AG04449 (cell line): Measurements from ENCODE around the gene FLT3.

Source experiments
- CTCF ChIA-PET: fragments of 350-600 bp; formaldehyde crosslinking; extraction: SDS; loops from one replicate; lab custom pipeline; 2021; ENCODE audit warnings: antibody characterized with exemption; lab: Yijun Ruan, JAX
- POLR2A ChIA-PET: fragments of 400-600, 350-600 bp; formaldehyde crosslinking; extraction: SDS; loops from one replicate; lab custom pipeline; 2020; ENCODE audit warnings: antibody characterized with exemption, inconsistent platforms; lab: Yijun Ruan, JAX
- DNase-seq: peaks from one replicate; pipeline ENCODE4 v3.0.0-alpha.2; 2010; ENCODE audit warnings: low read depth, low spot score
- H3K4me3 ChIP-seq: 2 replicates; pipeline ENCODE4 v1.5.1; 2011; ENCODE audit warnings: low read depth, mild to moderate bottlenecking, control low read depth, low read length
- TF ChIP-seq, protein P1 (sequence below): IDR thresholded peaks from one replicate; pipeline ENCODE4 v1.5.1; 2011; ENCODE audit warnings: mild to moderate bottlenecking, moderate library complexity, low read length, control low read depth, inconsistent platforms; ENCODE audit not compliant: insufficient read depth; ENCODE audit errors: missing control alignments

Gene FLT3

DNA sequence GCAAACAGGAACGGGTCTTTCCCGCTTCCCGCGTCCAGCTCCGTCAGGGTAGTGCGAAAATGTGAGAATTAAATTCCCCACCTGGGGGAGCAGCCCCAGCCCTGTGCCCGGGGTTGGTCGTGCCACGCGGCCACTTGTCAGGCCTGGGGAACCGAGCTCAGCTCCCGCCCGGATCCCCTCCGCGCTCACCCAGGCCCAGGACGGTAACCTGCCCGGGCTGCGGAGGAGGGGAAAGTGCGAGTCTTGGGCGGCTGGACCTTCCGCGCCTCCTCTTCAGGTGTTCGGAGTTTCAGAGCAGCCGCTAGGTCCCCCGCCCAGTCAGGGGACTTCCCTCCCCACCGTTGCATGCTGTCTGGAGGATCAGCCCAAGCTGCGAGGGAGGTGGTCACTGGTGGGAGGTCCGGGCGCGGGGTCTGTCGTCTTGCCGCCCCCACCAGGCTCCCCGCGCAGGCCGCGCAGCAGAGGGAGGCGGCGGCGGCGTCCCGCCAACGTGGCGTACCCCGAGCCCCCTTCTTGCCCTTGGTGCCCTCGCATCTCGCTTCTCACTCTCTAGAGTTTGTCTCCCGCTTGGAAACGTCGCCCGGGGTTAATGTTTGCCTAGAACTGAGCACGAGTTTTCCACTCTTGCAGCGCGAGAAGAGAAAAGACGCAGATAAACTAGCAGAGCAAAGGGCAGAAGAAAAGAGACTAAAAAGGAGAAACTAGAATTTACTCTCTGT is 119.9 kb downstream of the FLT3 start:
- no peak for DNase-seq
- TF ChIP-seq, protein P1, sequence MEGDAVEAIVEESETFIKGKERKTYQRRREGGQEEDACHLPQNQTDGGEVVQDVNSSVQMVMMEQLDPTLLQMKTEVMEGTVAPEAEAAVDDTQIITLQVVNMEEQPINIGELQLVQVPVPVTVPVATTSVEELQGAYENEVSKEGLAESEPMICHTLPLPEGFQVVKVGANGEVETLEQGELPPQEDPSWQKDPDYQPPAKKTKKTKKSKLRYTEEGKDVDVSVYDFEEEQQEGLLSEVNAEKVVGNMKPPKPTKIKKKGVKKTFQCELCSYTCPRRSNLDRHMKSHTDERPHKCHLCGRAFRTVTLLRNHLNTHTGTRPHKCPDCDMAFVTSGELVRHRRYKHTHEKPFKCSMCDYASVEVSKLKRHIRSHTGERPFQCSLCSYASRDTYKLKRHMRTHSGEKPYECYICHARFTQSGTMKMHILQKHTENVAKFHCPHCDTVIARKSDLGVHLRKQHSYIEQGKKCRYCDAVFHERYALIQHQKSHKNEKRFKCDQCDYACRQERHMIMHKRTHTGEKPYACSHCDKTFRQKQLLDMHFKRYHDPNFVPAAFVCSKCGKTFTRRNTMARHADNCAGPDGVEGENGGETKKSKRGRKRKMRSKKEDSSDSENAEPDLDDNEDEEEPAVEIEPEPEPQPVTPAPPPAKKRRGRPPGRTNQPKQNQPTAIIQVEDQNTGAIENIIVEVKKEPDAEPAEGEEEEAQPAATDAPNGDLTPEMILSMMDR, result no peak
- H3K4me3 ChIP-seq, result no peak overlapping the region
- ChIA-PET POLR2A (no interaction called here), CTCF (interaction anchor here (0.6 to 13.3 kb wide), 8 partner anchors 9 to 994 kb away, joined by 3 to 321 read pairs (median 4); no protein-coding TSS in a partner anchor)

GRCh38 chr13:27979765-27980279 is 120.6 kb downstream of the FLT3 start:
- ChIA-PET POLR2A (no interaction called here), CTCF (interaction anchor here (0.7 to 13.3 kb wide), 4 partner anchors 151 to 994 kb away, joined by 3 to 321 read pairs (median 154); no protein-coding TSS in a partner anchor)
- TF ChIP-seq, protein P1, result no peak
- H3K4me3 ChIP-seq, result no peak overlapping the region
- DNase-seq, result no peak

DNA sequence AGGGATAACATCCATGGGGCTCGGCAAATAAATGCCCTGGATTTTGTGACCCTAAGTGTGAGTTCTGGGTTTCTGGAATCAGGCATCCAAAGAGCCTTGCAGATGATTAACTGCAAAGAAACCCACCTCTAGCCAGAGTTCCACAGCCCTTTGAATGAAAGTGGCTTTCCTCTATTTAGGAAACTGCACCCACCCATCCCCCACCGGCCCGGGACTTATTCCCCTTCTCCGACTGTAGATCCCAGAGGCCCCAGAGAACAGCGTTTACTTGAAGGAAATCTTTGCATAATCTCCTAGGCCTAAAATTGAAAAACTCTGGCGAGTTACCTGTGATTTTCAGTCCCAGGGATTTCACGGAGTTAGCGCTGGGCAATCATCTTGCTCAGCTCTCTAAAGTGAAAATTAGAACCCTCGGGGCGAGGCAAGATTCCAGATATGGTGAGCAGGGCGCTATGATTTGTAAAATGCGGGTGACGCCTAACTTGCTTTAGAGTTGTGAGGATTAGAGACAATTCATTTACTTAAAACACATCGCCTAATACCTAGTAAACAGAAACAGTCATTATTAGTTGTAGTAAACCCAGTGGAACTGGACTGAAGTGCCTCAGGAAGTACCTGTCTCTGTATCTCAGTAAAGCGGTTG is 121.3 kb downstream of the FLT3 start:
- TF ChIP-seq, protein P1, result no peak
- ChIA-PET CTCF (interaction anchor here (4.5 to 13.3 kb wide), 4 partner anchors 25 to 616 kb away, joined by 17 to 321 read pairs (median 154); no protein-coding TSS in a partner anchor), POLR2A (no interaction called here)
- H3K4me3 ChIP-seq, result no peak overlapping the region
- no peak for DNase-seq

DNA sequence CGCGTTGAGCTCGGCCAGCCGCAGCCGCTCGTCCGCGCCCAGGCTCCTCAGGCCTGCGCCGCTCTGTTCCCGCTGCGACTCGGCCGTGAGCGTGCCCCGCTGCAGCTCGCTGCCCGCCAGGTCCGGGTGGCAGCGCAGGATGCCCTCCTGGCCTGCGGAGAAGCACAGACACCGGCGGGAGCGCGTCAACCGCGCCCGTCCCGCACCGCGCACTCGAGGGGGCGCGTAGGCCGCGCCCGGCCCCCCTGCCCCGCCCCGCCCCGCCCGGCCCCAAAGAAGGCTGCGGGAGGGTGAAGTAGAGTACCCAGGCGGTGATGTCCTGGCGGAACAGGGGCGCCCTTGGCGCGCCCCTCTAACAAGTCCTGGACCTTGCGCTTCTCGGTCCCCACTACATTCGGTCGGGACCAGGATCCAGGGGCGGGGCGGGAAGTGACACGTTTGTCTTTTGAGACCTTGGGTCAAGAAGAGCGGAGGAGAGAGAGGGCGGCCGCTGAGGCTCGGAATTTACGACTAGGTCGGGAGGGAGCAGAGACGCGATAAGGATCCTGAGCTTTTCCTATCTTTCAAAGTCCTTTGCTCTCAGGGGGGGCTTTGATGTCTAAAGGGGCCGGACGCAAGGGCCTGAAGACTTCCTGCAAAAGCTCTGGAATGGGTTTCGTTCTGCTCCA is 121.9 kb downstream of the FLT3 start:
- CTCF ChIA-PET, result interaction anchor here (0.8 to 4.5 kb wide), 3 partner anchors 19 to 616 kb away, joined by 4 to 22 read pairs (median 17); no protein-coding TSS in a partner anchor
- TF ChIP-seq, protein P1, result no peak
- POLR2A ChIA-PET, result no interaction called here
- DNase-seq, result no peak
- no peak overlapping the region for H3K4me3 ChIP-seq

DNA sequence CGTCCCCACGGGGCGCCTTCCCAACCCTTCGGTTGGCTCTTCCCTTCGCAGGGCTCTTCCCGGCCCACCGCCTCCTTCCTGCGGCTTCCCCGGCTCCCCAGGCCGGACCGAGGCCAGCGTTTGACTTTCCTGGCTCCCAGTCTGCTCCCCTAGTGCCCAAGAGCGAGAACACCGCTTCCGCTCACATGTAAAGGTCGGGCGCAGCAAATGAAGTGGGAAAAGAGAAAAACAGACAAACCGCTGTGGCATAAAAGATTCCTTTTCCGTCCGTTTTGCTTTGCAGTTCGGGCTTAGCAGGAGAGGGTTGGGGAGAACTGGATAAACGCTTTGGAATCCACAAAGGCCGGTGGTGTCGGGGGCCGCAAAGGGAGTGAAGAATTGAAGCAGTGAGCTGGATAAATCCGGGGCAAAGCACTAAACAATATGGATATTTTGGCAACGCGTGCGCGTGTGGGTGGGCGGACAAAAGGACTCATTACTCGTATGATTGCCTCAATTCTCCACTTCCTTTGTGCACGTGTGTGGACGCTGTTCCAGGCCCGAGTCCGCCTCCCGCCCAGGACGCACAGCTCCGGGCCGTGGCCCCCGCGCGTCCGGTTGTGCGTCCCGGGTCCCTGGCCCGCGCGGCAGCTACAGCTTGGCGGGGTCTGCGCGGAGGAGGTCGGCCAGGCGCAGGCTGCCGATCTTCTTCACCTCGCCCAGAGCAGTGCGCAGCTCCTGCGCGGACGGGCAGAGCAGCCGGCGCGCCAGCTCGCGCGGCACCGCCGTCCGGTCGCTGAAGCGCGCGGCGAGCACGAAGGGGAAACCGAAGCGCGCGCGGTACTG is 122.7 kb downstream of the FLT3 start:
- POLR2A ChIA-PET, result no interaction called here
- DNase-seq, result no peak

More for the DNA sequence above, 122.7 kb downstream of the FLT3 start:
- TF ChIP-seq, protein P1, result no peak
- CTCF ChIA-PET, result interaction anchor here (0.8 to 4.5 kb wide), 5 partner anchors 19 to 615 kb away, joined by 3 to 22 read pairs (median 15); no protein-coding TSS in a partner anchor
- H3K4me3 ChIP-seq, result no peak overlapping the region
